GM12864 (cell line): Measurements from ENCODE around the gene NHEJ1.

ENCODE experiments used
- DNase-seq: peaks from one replicate; pipeline ENCODE4 v3.0.0-alpha.2; 2011; ENCODE audit warnings: low read depth
- H3K4me3 ChIP-seq: 2 replicates; pipeline ENCODE4 v1.5.1; 2011; ENCODE audit warnings: mild to moderate bottlenecking, low read depth, low read length, control low read depth
- TF ChIP-seq, protein P1 (sequence below): IDR thresholded peaks from 2 replicates; pipeline ENCODE4 v1.5.1; 2011; ENCODE audit warnings: low read depth, mild to moderate bottlenecking, moderate library complexity, low read length, control low read depth, inconsistent platforms; ENCODE audit errors: missing control alignments

NHEJ1 gene

DNA sequence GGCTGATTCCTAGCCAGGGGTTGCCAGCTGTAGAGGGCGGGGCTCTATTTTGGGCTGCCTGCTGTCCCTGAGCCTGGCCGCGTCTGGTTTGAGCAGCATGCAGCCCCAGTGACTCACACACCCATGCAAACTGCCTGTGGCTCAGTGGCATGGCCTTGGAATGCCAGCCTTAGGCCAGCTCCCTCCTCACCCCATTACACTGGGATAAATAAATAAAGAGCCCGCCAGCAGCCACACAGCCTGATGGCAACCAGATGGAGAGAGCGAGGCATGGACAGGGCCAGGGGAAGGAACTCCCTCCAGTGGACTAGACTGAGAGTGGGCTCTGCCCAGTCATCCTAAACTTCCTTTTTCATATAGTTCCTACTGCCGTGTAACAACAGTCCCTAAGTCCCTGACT is 18.3 kb downstream of the NHEJ1 start:
- no peak overlapping the region for H3K4me3 ChIP-seq
- DNase-seq: no peak
- TF ChIP-seq, protein P1, sequence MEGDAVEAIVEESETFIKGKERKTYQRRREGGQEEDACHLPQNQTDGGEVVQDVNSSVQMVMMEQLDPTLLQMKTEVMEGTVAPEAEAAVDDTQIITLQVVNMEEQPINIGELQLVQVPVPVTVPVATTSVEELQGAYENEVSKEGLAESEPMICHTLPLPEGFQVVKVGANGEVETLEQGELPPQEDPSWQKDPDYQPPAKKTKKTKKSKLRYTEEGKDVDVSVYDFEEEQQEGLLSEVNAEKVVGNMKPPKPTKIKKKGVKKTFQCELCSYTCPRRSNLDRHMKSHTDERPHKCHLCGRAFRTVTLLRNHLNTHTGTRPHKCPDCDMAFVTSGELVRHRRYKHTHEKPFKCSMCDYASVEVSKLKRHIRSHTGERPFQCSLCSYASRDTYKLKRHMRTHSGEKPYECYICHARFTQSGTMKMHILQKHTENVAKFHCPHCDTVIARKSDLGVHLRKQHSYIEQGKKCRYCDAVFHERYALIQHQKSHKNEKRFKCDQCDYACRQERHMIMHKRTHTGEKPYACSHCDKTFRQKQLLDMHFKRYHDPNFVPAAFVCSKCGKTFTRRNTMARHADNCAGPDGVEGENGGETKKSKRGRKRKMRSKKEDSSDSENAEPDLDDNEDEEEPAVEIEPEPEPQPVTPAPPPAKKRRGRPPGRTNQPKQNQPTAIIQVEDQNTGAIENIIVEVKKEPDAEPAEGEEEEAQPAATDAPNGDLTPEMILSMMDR: no peak

- H3K4me3 ChIP-seq: no peak overlapping the region
- DNase-seq: no peak
- TF ChIP-seq, protein P1: no peak
Measured at GRCh38 chr2:219140722-219141121, 19.9 kb downstream of the NHEJ1 start.

DNA sequence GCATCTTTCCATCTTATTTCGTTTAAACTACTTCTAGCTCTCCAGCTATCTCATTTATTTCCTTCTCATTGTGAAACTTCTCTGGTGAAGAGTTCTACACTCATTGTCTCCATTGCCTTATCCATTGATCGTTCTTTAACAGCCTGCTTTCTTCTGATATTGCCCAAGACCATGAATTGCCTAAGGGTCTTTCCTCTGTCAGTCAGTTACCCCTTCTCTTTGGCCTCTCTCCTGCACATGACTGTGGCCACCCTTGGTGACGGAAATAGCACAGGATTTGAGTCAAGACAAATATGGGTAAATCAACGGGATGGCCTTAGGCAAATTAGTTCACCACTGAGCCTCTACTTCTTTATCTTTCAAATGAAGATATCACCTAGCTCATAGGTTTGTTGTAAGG is 26.6 kb downstream of the NHEJ1 start:
- no peak overlapping the region for H3K4me3 ChIP-seq
- no peak for DNase-seq
- TF ChIP-seq, protein P1: no peak

GRCh38 chr2:219131744-219132143 is 28.9 kb downstream of the NHEJ1 start:
- DNase-seq: no peak
- TF ChIP-seq, protein P1: no peak
- H3K4me3 ChIP-seq: no peak overlapping the region

DNA sequence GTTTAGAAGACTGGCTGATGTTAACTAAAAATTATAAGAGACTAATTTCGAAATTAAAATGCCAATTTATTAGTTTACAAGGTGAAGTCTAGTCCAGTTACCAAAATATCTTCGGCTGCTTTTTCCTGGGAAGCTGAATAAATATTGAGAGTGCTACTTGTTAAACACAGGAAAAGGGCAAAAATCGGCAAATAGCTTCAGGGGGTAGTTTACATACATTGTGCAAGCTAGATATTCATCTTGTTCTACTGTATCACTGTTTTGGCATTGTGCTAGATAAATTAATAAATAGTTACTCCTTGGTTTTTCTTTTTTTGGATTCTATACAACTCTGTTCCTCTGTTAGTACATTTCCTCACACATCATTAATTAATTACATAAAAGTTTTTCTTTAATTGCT is 29.3 kb downstream of the NHEJ1 start:
- TF ChIP-seq, protein P1: no peak
- no peak overlapping the region for H3K4me3 ChIP-seq
- no peak for DNase-seq

GRCh38 chr2:219129589-219129988 is 31.0 kb downstream of the NHEJ1 start:
- no peak overlapping the region for H3K4me3 ChIP-seq
- DNase-seq: no peak
- TF ChIP-seq, protein P1: no peak

- TF ChIP-seq, protein P1: no peak
- DNase-seq: no peak
Measured at GRCh38 chr2:219128396-219128795, 32.2 kb downstream of the NHEJ1 start.

More at GRCh38 chr2:219128396-219128795, 32.2 kb downstream of the NHEJ1 start:
- no peak overlapping the region for H3K4me3 ChIP-seq
